Astrocyte (in vitro differentiated cells and primary cell): ENCODE results near the gene SERPINA10. TPM values are rescaled to one million over a fixed set of nuclear protein-coding genes. Genes with fewer than 3 reads are reported as not detected.

ENCODE experiments used
- DNase-seq: peaks from one replicate; pipeline ENCODE4 v3.0.0-alpha.2; 2010; ENCODE audit warnings: low read depth
- FAIRE-seq: peaks from 2 replicates; lab custom pipeline; 2011; peaks lifted over from hg19 to GRCh38; lab: Jason Lieb, UNC
- H2AFZ ChIP-seq: 2 replicates; pipeline ENCODE4 v1.6.0; 2012; ENCODE audit warnings: low read depth, low read length, inconsistent platforms
- H3K27ac ChIP-seq: 2 replicates; pipeline ENCODE4 v1.5.1; 2011; ENCODE audit warnings: low read depth, low read length, inconsistent platforms
- H3K27me3 ChIP-seq: 2 replicates; pipeline ENCODE4 v1.6.0; 2011; ENCODE audit warnings: low read length, inconsistent platforms; ENCODE audit not compliant: insufficient read depth
- H3K36me3 ChIP-seq: 2 replicates; pipeline ENCODE4 v1.5.1; 2011; ENCODE audit warnings: low read length, inconsistent platforms; ENCODE audit not compliant: insufficient read depth
- H3K4me1 ChIP-seq: 2 replicates; pipeline ENCODE4 v1.5.1; 2011; ENCODE audit warnings: low read length, inconsistent platforms; ENCODE audit not compliant: insufficient read depth
- H3K4me2 ChIP-seq: 2 replicates; pipeline ENCODE4 v1.6.0; 2012; ENCODE audit warnings: low read length, inconsistent platforms
- H3K4me3 ChIP-seq: 2 replicates; pipeline ENCODE4 v1.5.1; 2011; ENCODE audit warnings: low read depth, mild to moderate bottlenecking, low read length, inconsistent platforms; ENCODE audit not compliant: insufficient read depth
- H3K79me2 ChIP-seq: 2 replicates; pipeline ENCODE4 v1.6.0; 2012; ENCODE audit warnings: mild to moderate bottlenecking, low read length, inconsistent platforms; ENCODE audit not compliant: insufficient read depth
- H3K9ac ChIP-seq: 2 replicates; pipeline ENCODE4 v1.6.0; 2012; ENCODE audit warnings: mild to moderate bottlenecking, low read length, inconsistent platforms
- H3K9me3 ChIP-seq: 2 replicates; pipeline ENCODE4 v1.5.1; 2012; ENCODE audit warnings: low read depth, mild to moderate bottlenecking, low read length, inconsistent platforms; ENCODE audit not compliant: insufficient read depth
- H4K20me1 ChIP-seq: 2 replicates; pipeline ENCODE4 v1.6.0; 2012; ENCODE audit warnings: low read length, inconsistent platforms; ENCODE audit not compliant: insufficient read depth
- H3K27ac Mint-ChIP-seq: one replicate; pipeline ENCODE4 v1.8.0; 2021; ENCODE audit warnings: mild to moderate bottlenecking, mixed read lengths; ENCODE audit not compliant: unreplicated experiment
- H3K27me3 Mint-ChIP-seq: one replicate; pipeline ENCODE4 v1.8.0; 2021; ENCODE audit warnings: low read depth, mixed read lengths; ENCODE audit not compliant: unreplicated experiment
- H3K36me3 Mint-ChIP-seq: one replicate; pipeline ENCODE4 v1.8.0; 2021; ENCODE audit warnings: low read depth, mixed read lengths; ENCODE audit not compliant: unreplicated experiment
- H3K4me1 Mint-ChIP-seq: one replicate; pipeline ENCODE4 v1.8.0; 2021; ENCODE audit warnings: low read depth, mixed read lengths; ENCODE audit not compliant: unreplicated experiment
- H3K4me3 Mint-ChIP-seq: one replicate; pipeline ENCODE4 v1.8.0; 2021; ENCODE audit warnings: mild to moderate bottlenecking, moderate library complexity, mixed read lengths; ENCODE audit not compliant: unreplicated experiment
- H3K9me3 Mint-ChIP-seq: one replicate; pipeline ENCODE4 v1.8.0; 2021; ENCODE audit warnings: mild to moderate bottlenecking, mixed read lengths; ENCODE audit not compliant: unreplicated experiment
- CTCF ChIP-seq: IDR thresholded peaks from 2 replicates; pipeline ENCODE4 v1.5.1; 2011; ENCODE audit warnings: low read depth, mild to moderate bottlenecking, inconsistent platforms, low read length, moderate library complexity; ENCODE audit not compliant: insufficient read depth
- EZH2 ChIP-seq: IDR thresholded peaks from 2 replicates; pipeline ENCODE4 v1.6.1; 2012; ENCODE audit warnings: mild to moderate bottlenecking, low read length, inconsistent platforms; ENCODE audit not compliant: insufficient read depth
- total RNA-seq: library from RNA; stranded (reverse); gene quantifications from 2 replicates; pipeline ENCODE4 v1.2.1, GENCODE V29; 2021

SERPINA10 gene
- total RNA-seq, 1 donor from 2014 or later, result not detected

DNA sequence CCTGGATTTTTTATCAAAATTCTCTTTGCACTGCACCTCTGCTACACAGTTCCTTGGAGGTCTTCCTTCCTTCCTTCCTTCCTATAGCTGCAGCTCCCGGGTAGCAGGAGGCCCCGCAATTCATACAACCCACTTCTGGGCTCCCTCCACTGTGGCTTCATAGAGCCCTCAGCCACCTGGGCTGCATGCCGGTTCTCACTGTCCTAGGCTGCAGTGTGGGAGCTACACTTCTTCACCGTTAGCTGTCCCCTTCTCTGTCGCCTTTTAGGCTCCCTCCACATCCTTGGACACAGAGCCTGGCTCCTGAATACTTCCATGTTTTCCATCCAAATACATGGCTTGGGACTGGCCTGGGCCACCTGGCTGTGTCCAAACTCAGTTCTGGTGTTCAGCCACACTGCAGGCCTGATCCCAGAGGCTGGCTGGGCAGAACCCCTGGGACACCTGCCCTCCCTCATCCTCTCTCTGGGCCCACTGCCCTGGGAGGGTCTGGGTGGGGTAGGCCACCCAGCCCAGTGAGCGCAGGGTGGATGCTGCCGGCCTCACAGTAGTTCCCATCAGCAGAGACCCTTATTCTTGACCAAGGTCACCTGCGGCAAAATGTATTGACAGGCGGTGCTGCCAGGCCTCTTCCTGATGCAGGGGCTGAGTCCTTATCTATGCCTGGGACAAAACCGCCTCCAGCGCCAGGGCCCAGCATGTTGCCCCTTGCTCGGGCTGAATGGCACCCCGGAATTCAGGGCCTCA, 1.7 kb downstream of the SERPINA10 start:
- Histone ChIP-seq H3K27ac (no peak overlapping the region), H3K9ac (no peak overlapping the region), H4K20me1 (no peaks in the 10 kb centered on the region), H3K79me2 (no peaks in the 10 kb centered on the region), H3K4me1 (no peaks in the 10 kb centered on the region), H2AFZ (no peak overlapping the region), H3K9me3 (no peaks in the 10 kb centered on the region), H3K27me3 (no peaks in the 10 kb centered on the region), H3K4me3 (no peak overlapping the region), H3K36me3 (no peaks in the 10 kb centered on the region), H3K4me2 (no peak overlapping the region)
- Mint-ChIP-seq H3K27me3 (peaks cover 14% of the 10 kb centered on the region), H3K36me3 (peaks cover 4% of the 10 kb centered on the region), H3K27ac (no peak overlapping the region), H3K9me3 (peaks cover 2% of the 10 kb centered on the region), H3K4me1 (peaks cover under 1% of the 10 kb centered on the region), H3K4me3 (no peak overlapping the region)
- no peak for TF ChIP-seq CTCF
- TF ChIP-seq EZH2, result no peak
- no peak for FAIRE-seq
- DNase-seq, result no peak

DNA sequence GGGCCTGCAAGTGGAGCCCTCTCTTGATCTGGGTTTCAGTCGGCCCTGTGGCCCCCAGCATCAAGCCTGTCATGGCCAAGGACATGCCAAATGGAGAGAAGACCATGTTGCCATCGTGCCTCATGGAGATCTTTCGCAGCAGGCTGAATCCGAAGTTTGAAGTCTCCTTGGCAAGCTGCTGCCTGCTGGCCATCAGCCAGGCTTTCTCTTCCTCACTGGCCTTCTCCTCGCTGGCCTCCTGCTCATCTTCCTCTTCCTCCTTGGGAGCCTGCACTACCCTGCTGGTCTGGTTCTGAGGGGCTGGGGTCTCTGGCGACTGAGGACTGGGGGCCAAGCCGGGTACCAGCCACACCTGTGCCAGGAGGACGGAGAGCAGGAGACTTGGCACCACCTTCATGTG, 2.9 kb downstream of the SERPINA10 start:
- Histone ChIP-seq H4K20me1 (no peaks in the 10 kb centered on the region), H3K27ac (no peak overlapping the region), H3K36me3 (no peaks in the 10 kb centered on the region), H3K27me3 (no peaks in the 10 kb centered on the region), H3K4me2 (no peak overlapping the region), H3K9ac (no peak overlapping the region), H3K4me3 (no peak overlapping the region), H3K4me1 (no peaks in the 10 kb centered on the region), H3K9me3 (no peaks in the 10 kb centered on the region), H3K79me2 (no peaks in the 10 kb centered on the region), H2AFZ (no peak overlapping the region)
- peaks cover 2% of the 10 kb centered on the region for H3K9me3 Mint-ChIP-seq
- no peak overlapping the region for H3K4me3 Mint-ChIP-seq
- no peak for FAIRE-seq
- H3K4me1 Mint-ChIP-seq, result peaks cover 8% of the 10 kb centered on the region
- DNase-seq, result no peak
- H3K27me3 Mint-ChIP-seq, result peaks cover 14% of the 10 kb centered on the region
- H3K27ac Mint-ChIP-seq, result no peak overlapping the region
- TF ChIP-seq EZH2 (no peak), CTCF (no peak)
- H3K36me3 Mint-ChIP-seq, result peaks cover 4% of the 10 kb centered on the region
